Lower leg skin (tissue), 3 donors: Measurements from ENCODE around the gene ERMP1.

Source experiments
- CTCF ChIP-seq, 3 donors: fragments of 450-650 bp; IDR thresholded peaks; one replicate each; pipeline ENCODE4 v1.5.1; 2016; ENCODE audit warnings: antibody characterized with exemption in 3 of 3, mild to moderate bottlenecking in 3 of 3, moderate library complexity in 2 of 3
- POLR2A ChIP-seq, 2 donors: fragments of 450-650 bp; IDR thresholded peaks; one replicate each; pipeline ENCODE4 v1.6.1; 2016 to 2017; ENCODE audit warnings: antibody characterized with exemption in 2 of 2, mild to moderate bottlenecking in 1 of 2, moderate library complexity in 1 of 2

GRCh38 chr9:5857928-5858327 is 25.0 kb upstream of the ERMP1 start:
- TF ChIP-seq POLR2A (IDR thresholded peaks at IDR 0.05) (no peak), CTCF (IDR thresholded peaks at IDR 0.05) (no peak)
